BLaER1 treated with 17β-estradiol and CSF1 and Interleukin-3, amounts not matched to agents 10 nM and 100 nM (cell line): Measurements from ENCODE around the gene ACAT2.
"Not testable (repeated sequence)": the region's sequence is repeated elsewhere in the genome, so short reads cannot be mapped to it uniquely, and the experiment has no call there.

Experiments
- H3K27ac ChIP-seq, 11 experiments: shearing (Covaris generic); formaldehyde crosslinking; 2 replicates each; pipeline ENCODE4 v1.8.1; 2022
- H3K27me3 ChIP-seq, 11 experiments: shearing (Covaris generic); formaldehyde crosslinking; 2 replicates each; pipeline ENCODE4 v1.8.1; 2022
- H3K36me3 ChIP-seq, 11 experiments: shearing (Covaris generic); formaldehyde crosslinking; 2 replicates each; pipeline ENCODE4 v1.8.1; 2022
- H3K4me1 ChIP-seq, 10 experiments: shearing (Covaris generic); formaldehyde crosslinking; 2 replicates each; pipeline ENCODE4 v1.8.1; 2022
- H3K4me2 ChIP-seq, 11 experiments: shearing (Covaris generic); formaldehyde crosslinking; 2 replicates each; pipeline ENCODE4 v1.8.1; 2022
- H3K4me3 ChIP-seq, 10 experiments: shearing (Covaris generic); formaldehyde crosslinking; 2 replicates each; pipeline ENCODE4 v1.8.1; 2022
- H3K9ac ChIP-seq, 11 experiments: shearing (Covaris generic); formaldehyde crosslinking; 2 replicates each; pipeline ENCODE4 v1.8.1; 2022
- H3K9me3 ChIP-seq, 11 experiments: shearing (Covaris generic); formaldehyde crosslinking; replicated peaks in 1 of 11; 2 replicates each; pipeline ENCODE4 v1.8.1; 2022
- H4K20me1 ChIP-seq, 11 experiments: shearing (Covaris generic); formaldehyde crosslinking; 2 replicates each; pipeline ENCODE4 v1.8.1; 2022
- Cebpa-rat ChIP-seq, 11 experiments: shearing (Covaris generic); IDR thresholded peaks; 2 replicates each; pipeline ENCODE4 v1.8.1; 2022

ACAT2 gene

DNA sequence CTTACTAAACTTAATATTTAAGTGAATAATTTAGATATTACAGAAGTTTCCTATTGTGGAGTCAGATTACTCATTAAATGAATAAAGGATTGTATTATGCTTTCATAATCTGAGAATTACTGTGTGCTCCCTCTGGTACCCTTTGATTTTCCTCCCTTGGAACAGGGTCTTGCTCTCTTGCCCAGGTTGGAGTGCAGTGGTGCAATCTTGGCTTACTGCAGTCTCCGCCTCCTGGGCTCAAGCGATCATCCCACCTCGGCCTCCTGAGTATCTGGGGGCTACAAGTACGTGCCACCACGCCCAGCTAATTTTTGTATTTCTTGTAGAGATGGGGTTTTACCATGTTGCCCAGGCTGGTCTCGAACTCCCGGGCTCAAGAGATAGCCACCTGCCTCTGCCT lies 24.9 kb upstream of the ACAT2 start:
- Histone ChIP-seq H3K4me3 (no peak overlapping the region), H3K27me3 (no peaks in the 10 kb centered on the region), H4K20me1 (peaks cover 98 to 100% (median 100%) of the 10 kb centered on the region in 11 experiments), H3K36me3 (peaks cover 72 to 99% (median 79%) of the 10 kb centered on the region in 11 experiments), H3K9ac (peak overlapping the region in 1 of 11 experiments; percentile 22; a peak in 1 of 22 replicates), H3K27ac (no peak overlapping the region), H3K9me3 (no peaks in the 10 kb centered on the region), H3K4me1 (peaks cover 0 to 88% (median 5%) of the 10 kb centered on the region in 10 experiments; a peak in 9 of 20 replicates), H3K4me2 (0 out of 22 replicates have a peak overlapping the region, but pooled peaks of 1 of the 11 experiments have one; percentile 19)
- TF ChIP-seq Cebpa-rat (IDR thresholded peaks at IDR 0.05), result no peak

- Histone ChIP-seq H3K4me1 (peaks cover 0 to 63% (median 3%) of the 10 kb centered on the region in 10 experiments; a peak in 8 of 20 replicates), H3K36me3 (peaks cover 81 to 99% (median 86%) of the 10 kb centered on the region in 11 experiments), H3K27me3 (no peaks in the 10 kb centered on the region), H3K9me3 (no peaks in the 10 kb centered on the region), H3K4me3 (no peak overlapping the region), H3K27ac (no peak overlapping the region; a peak in 1 of 22 replicates), H4K20me1 (peaks cover 86 to 100% (median 99%) of the 10 kb centered on the region in 11 experiments), H3K9ac (peak overlapping the region in 1 of 11 experiments; percentile 36; a peak in 1 of 22 replicates), H3K4me2 (peak overlapping the region in 2 of 11 experiments; percentile 37 to 49; a peak in 3 of 22 replicates)
- TF ChIP-seq Cebpa-rat (IDR thresholded peaks at IDR 0.05), result no peak
These were observed 22.5 kb upstream of the ACAT2 start for GRCh38 chr6:159739341-159739740.

GRCh38 chr6:159742165-159742564 lies 19.7 kb upstream of the ACAT2 start:
- no peak overlapping the region for H3K4me2 ChIP-seq
- no peak overlapping the region for H3K4me3 ChIP-seq
- TF ChIP-seq Cebpa-rat (IDR thresholded peaks at IDR 0.05), result no peak
- peaks cover 86 to 100% (median 99%) of the 10 kb centered on the region in 11 experiments for H4K20me1 ChIP-seq
- peaks cover 0 to 45% (median 0%) of the 10 kb centered on the region in 10 experiments; a peak in 6 of 20 replicates for H3K4me1 ChIP-seq
- H3K9ac ChIP-seq, result no peak overlapping the region
- H3K36me3 ChIP-seq, result peaks cover 98 to 100% (median 100%) of the 10 kb centered on the region in 11 experiments
- H3K27ac ChIP-seq, result peak overlapping the region in 1 of 11 experiments; percentile 6; a peak in 1 of 22 replicates
- H3K27me3 ChIP-seq, result no peaks in the 10 kb centered on the region
- H3K9me3 ChIP-seq, result no peaks in the 10 kb centered on the region

DNA sequence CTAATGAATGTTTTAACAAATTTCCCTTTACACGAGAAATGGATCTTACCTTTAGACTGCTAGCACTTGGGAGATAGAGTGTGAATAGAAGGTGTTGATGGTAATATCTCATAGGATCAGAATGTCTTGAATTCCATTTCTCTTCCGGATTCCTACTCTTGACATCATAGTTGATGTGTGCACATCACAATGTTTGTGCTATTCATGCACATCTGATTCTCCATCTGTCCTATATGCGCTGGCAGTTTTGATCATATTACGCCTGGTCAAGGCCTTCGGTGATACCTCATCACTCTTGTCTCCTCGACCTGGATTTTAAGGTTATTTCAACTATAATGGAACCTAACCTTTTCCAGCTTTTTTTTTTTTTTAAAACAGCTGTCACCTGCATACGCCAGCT lies 16.8 kb upstream of the ACAT2 start:
- Histone ChIP-seq H4K20me1 (peaks cover 61 to 100% (median 87%) of the 10 kb centered on the region in 11 experiments), H3K4me3 (no peak overlapping the region), H3K36me3 (peaks cover 99 to 100% (median 100%) of the 10 kb centered on the region in 11 experiments), H3K27ac (no peak overlapping the region), H3K9me3 (no peaks in the 10 kb centered on the region), H3K4me1 (peaks cover 0 to 16% (median 0%) of the 10 kb centered on the region in 10 experiments; a peak in 3 of 20 replicates), H3K9ac (no peak overlapping the region), H3K27me3 (no peaks in the 10 kb centered on the region), H3K4me2 (no peak overlapping the region)
- no peak for TF ChIP-seq Cebpa-rat (IDR thresholded peaks at IDR 0.05)

GRCh38 chr6:159746759-159747158 lies 15.1 kb upstream of the ACAT2 start:
- H3K9me3 ChIP-seq, result no peaks in the 10 kb centered on the region
- peaks cover 47 to 99% (median 83%) of the 10 kb centered on the region in 11 experiments for H4K20me1 ChIP-seq
- TF ChIP-seq Cebpa-rat (IDR thresholded peaks at IDR 0.05), result no peak
- no peaks in the 10 kb centered on the region for H3K27me3 ChIP-seq
- H3K4me2 ChIP-seq, result no peak overlapping the region
- H3K36me3 ChIP-seq, result peaks cover 94 to 100% (median 100%) of the 10 kb centered on the region in 11 experiments
- no peak overlapping the region for H3K4me3 ChIP-seq
- H3K27ac ChIP-seq, result no peak overlapping the region
- H3K9ac ChIP-seq, result no peak overlapping the region
- peaks cover 0 to 12% (median 0%) of the 10 kb centered on the region in 10 experiments; a peak in 1 of 20 replicates for H3K4me1 ChIP-seq

DNA sequence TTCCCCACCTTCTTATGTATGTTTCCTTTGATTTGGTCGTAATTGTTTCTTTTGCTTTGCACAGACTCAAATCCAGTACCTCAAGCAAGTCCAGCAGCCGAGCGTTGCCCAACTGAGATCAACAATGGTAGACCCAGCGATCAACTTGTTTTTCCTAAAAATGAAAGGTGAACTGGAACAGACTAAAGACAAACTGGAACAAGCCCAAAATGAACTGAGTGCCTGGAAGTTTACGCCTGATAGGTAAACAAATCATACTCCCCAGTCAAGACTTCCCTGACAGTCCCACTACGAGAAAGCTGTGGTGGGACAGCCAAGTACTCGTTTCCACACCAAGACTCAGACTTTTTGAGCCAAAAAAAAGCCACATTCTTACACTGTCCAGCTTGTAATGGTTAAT lies 13.7 kb upstream of the ACAT2 start:
- H3K36me3 ChIP-seq, result peaks cover 94 to 100% (median 100%) of the 10 kb centered on the region in 11 experiments

DNA sequence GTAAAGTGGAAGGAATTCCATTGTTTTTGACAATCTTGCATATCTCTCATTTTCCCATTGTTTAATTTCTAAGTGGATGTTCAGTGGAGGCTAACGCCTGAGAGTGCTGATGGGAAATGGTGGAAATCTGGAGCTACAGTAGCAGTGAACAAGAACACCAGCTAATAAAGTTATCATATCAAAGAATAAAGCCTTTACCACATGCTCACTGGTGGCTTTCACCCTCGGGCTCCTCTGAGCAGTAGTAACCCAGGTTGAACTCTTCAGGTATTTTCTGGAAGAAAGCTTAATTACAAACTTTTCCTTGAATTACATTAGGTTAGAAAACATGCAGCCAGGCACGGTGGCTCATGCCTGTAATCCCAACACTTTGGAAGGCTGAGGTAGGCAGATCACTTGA lies 10.4 kb upstream of the ACAT2 start:
- H3K4me3 ChIP-seq, result no peak overlapping the region
- TF ChIP-seq Cebpa-rat (IDR thresholded peaks at IDR 0.05), result no peak
- H4K20me1 ChIP-seq, result peaks cover 36 to 99% (median 70%) of the 10 kb centered on the region in 11 experiments; a peak in 21 of 22 replicates

More for the DNA sequence above, 13.7 kb upstream of the ACAT2 start:
- H3K4me2 ChIP-seq, H3K9ac ChIP-seq, H3K4me3 ChIP-seq, H3K27ac ChIP-seq, H3K9me3 ChIP-seq, H3K27me3 ChIP-seq: not testable (repeated sequence)
- Histone ChIP-seq H3K4me1 (peaks cover 0 to 12% (median 0%) of the 10 kb centered on the region in 10 experiments; a peak in 1 of 20 replicates), H4K20me1 (peaks cover 49 to 99% (median 80%) of the 10 kb centered on the region in 11 experiments)

DNA sequence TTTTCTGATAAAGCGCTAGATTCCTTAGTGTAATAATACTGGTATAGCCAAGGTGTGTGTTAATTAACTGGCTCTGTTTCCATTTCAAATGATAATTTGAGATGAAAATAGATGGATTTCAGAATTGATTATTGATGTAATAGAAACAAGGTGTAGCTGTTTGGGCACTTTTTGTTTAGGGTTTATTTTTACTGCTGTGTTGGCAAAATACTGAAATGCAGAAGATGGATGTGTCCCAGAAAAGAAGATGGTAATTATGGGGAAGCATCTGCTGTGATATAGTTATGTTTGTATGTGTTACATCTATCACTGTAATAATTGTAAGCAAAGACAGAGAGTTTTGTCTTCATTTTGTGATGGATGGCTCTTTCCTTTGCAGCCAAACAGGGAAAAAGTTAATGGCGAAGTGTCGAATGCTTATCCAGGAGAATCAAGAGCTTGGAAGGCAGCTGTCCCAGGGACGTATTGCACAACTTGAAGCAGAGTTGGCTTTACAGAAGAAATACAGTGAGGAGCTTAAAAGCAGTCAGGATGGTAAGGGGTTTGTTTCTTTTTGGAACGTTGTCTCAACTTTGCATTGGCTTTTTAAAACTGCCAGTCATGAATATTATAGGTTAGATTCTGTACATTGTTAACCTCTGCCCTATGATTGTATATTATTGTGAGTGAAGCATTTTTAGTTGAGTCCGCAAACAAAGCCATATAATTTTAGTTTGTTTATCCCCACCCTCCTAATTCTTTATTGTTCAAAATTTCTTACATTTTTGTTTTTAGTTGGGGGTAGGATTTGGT lies 8.6 kb upstream of the ACAT2 start:
- H3K36me3 ChIP-seq, result peaks cover 94 to 100% (median 99%) of the 10 kb centered on the region in 11 experiments
- peaks cover 0 to under 1% (median 0%) of the 10 kb centered on the region in 10 experiments; a peak in 1 of 20 replicates for H3K4me1 ChIP-seq
- H3K4me2 ChIP-seq, result no peak overlapping the region
- no peaks in the 10 kb centered on the region for H3K27me3 ChIP-seq
- H3K9ac ChIP-seq, result no peak overlapping the region
- peak in 1 of 11 experiments; percentile 39; a peak in 1 of 22 replicates for TF ChIP-seq Cebpa-rat (IDR thresholded peaks at IDR 0.05)
- no peaks in the 10 kb centered on the region for H3K9me3 ChIP-seq
- no peak overlapping the region for H3K27ac ChIP-seq
- peaks cover 26 to 99% (median 57%) of the 10 kb centered on the region in 11 experiments; a peak in 20 of 22 replicates for H4K20me1 ChIP-seq
- H3K4me3 ChIP-seq, result no peak overlapping the region

More for the DNA sequence above, 10.4 kb upstream of the ACAT2 start:
- H3K9ac ChIP-seq, result no peak overlapping the region
- no peaks in the 10 kb centered on the region for H3K9me3 ChIP-seq
- H3K36me3 ChIP-seq, result peaks cover 94 to 100% (median 99%) of the 10 kb centered on the region in 11 experiments
- no peak overlapping the region for H3K27ac ChIP-seq
- no peaks in the 10 kb centered on the region for H3K27me3 ChIP-seq
- H3K4me2 ChIP-seq, result no peak overlapping the region
- no peaks in the 10 kb centered on the region for H3K4me1 ChIP-seq

DNA sequence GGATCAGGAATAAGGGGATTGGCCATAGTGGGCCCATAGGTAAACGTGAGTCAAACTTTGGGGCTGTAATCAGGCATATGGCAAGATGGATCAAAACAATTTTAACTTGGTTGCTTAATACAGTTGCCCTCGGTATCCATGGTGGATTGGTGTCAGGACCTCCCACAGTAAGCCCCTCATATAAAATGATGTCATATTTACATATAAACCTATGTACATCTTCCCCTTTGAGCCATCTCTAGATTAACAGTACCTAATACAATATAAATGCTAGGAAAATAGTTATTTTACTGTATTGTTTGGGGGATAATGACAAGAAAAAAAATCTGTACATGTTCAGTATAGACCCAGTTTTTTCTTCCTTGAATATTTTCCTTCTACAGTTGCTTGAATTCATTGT lies 7.4 kb upstream of the ACAT2 start:
- TF ChIP-seq Cebpa-rat (IDR thresholded peaks at IDR 0.05), result no peak
- no peaks in the 10 kb centered on the region for H3K27me3 ChIP-seq
- H3K9ac ChIP-seq, result no peak overlapping the region
- no peak overlapping the region for H3K27ac ChIP-seq
- no peak overlapping the region for H3K4me3 ChIP-seq
- H4K20me1 ChIP-seq, result peaks cover 24 to 95% (median 59%) of the 10 kb centered on the region in 11 experiments; a peak in 20 of 22 replicates
- peaks cover 91 to 96% (median 95%) of the 10 kb centered on the region in 11 experiments for H3K36me3 ChIP-seq
- peaks cover 0 to 7% (median 0%) of the 10 kb centered on the region in 10 experiments; a peak in 5 of 20 replicates for H3K4me1 ChIP-seq
- no peak overlapping the region for H3K4me2 ChIP-seq
- no peaks in the 10 kb centered on the region for H3K9me3 ChIP-seq
